GM12892 (cell line): Measurements from ENCODE around the gene MAT1A.

Source experiments
- POLR2A ChIP-seq: IDR thresholded peaks from 2 replicates; pipeline ENCODE4 v1.6.1; 2011; ENCODE audit warnings: low read depth, low read length, control low read depth
- TAF1 ChIP-seq: IDR thresholded peaks from 2 replicates; pipeline ENCODE4 v1.6.1; 2011; ENCODE audit warnings: low read depth, mild to moderate bottlenecking, control low read depth, low read length, borderline replicate concordance

- TF ChIP-seq POLR2A: no peak
- TF ChIP-seq TAF1: no peak
Measured at GRCh38 chr10:80281292-80281691, 8.2 kb downstream of the MAT1A start.
